ENCODE measurements around the gene GPR156.

DNA sequence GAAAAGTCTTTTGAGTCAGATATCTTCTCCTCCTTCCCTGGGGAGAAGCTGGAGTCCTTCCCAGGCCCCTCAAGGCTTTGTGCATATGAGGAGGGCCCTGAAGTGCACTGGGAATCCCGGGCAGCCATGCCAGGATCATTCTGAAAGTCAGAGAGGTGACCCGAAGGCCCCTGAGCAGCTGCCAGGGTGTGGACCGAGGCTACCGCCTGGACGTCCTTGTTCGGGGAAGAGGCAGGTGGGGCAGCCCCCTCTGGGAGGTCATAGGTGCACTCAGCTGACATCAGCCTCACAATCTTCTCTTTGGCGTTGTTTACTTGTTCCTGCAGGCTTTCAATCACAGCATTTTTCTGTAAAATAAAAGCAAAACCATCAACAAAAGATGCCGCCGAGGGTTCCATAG, 117.0 kb downstream of the GPR156 start:
- TF ChIP-seq, protein P1, sequence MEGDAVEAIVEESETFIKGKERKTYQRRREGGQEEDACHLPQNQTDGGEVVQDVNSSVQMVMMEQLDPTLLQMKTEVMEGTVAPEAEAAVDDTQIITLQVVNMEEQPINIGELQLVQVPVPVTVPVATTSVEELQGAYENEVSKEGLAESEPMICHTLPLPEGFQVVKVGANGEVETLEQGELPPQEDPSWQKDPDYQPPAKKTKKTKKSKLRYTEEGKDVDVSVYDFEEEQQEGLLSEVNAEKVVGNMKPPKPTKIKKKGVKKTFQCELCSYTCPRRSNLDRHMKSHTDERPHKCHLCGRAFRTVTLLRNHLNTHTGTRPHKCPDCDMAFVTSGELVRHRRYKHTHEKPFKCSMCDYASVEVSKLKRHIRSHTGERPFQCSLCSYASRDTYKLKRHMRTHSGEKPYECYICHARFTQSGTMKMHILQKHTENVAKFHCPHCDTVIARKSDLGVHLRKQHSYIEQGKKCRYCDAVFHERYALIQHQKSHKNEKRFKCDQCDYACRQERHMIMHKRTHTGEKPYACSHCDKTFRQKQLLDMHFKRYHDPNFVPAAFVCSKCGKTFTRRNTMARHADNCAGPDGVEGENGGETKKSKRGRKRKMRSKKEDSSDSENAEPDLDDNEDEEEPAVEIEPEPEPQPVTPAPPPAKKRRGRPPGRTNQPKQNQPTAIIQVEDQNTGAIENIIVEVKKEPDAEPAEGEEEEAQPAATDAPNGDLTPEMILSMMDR (conservative IDR thresholded peaks at IDR 0.05; ENCODE audit: low read depth, low read length) = no peak
- TF ChIP-seq POLR2A (IDR thresholded peaks at IDR 0.05; ENCODE audit: low read depth, low read length) (no peak), CEBPB (IDR thresholded peaks at IDR 0.05; ENCODE audit: low read depth, low read length) (no peak), MAZ (IDR thresholded peaks at IDR 0.05; ENCODE audit: borderline replicate concordance, low read depth, low read length) (no peak), FOS (IDR thresholded peaks at IDR 0.05; ENCODE audit: low read depth, low read length) (no peak), SMC3 (IDR thresholded peaks at IDR 0.05; ENCODE audit: low read depth, low read length) (no peak), BHLHE40 (IDR thresholded peaks at IDR 0.05; ENCODE audit: low read depth, low read length) (no peak), RCOR1 (IDR thresholded peaks at IDR 0.05; ENCODE audit: insufficient replicate concordance, low read length) (no peak), MAFK (IDR thresholded peaks at IDR 0.05; ENCODE audit: low read depth, low read length) (no peak), RFX5 (IDR thresholded peaks at IDR 0.05; ENCODE audit: low read depth, low read length) (no peak), RAD21 (IDR thresholded peaks at IDR 0.05; ENCODE audit: low read length) (no peak), MXI1 (IDR thresholded peaks at IDR 0.05; ENCODE audit: borderline replicate concordance, low read depth, low read length) (no peak), NFE2L2 (IDR thresholded peaks at IDR 0.05; ENCODE audit: low read depth, low read length) (no peak)
- TF ChIP-seq, protein P2, sequence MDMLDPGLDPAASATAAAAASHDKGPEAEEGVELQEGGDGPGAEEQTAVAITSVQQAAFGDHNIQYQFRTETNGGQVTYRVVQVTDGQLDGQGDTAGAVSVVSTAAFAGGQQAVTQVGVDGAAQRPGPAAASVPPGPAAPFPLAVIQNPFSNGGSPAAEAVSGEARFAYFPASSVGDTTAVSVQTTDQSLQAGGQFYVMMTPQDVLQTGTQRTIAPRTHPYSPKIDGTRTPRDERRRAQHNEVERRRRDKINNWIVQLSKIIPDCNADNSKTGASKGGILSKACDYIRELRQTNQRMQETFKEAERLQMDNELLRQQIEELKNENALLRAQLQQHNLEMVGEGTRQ (IDR thresholded peaks at IDR 0.05; ENCODE audit: low read depth, low read length) = no peak
